H1 (cell line): Measurements from ENCODE around the gene SH3PXD2A. TPM values are rescaled to one million over a fixed set of nuclear protein-coding genes. Genes with fewer than 3 reads are reported as not detected.

Source experiments
- CTCF ChIA-PET: fragments of 300-600 bp; sonication (Branson Sonifier 250); formaldehyde crosslinking; loops from one replicate; lab custom pipeline; 2021; ENCODE audit not compliant: partially characterized antibody; lab: Charles Lee
- POLR2A ChIA-PET: fragments of 300-600 bp; sonication (Branson Sonifier 250); formaldehyde crosslinking; loops from one replicate; lab custom pipeline; 2021; ENCODE audit warnings: inconsistent platforms; ENCODE audit not compliant: partially characterized antibody; lab: Charles Lee
- DNase-seq, 2 experiments: peaks; one replicate each; pipeline versions ENCODE4 v3.0.0 to v3.0.0-alpha.2; 2010 to 2022; ENCODE audit warnings: low spot score in 2 of 2, low read depth in 1 of 2, mixed read lengths in 1 of 2
- FAIRE-seq: peaks from 2 replicates; lab custom pipeline; 2011; peaks lifted over from hg19 to GRCh38; lab: Jason Lieb, UNC
- H2AFZ ChIP-seq: 2 replicates; pipeline ENCODE4 v1.8.1; 2012; ENCODE audit warnings: low read length, inconsistent platforms
- H2AK5ac ChIP-seq: 2 replicates; pipeline ENCODE4 v1.6.1; 2013; ENCODE audit warnings: low read depth, low read length
- H2BK120ac ChIP-seq: replicated peaks from 2 replicates; pipeline ENCODE3; 2013; ENCODE audit warnings: low read depth, low read length, inconsistent platforms
- H2BK12ac ChIP-seq: 2 replicates; pipeline ENCODE4 v1.6.1; 2013; ENCODE audit warnings: low read depth, low read length
- H2BK15ac ChIP-seq: 2 replicates; pipeline ENCODE4 v1.6.1; 2013; ENCODE audit warnings: low read length
- H2BK20ac ChIP-seq: 2 replicates; pipeline ENCODE4 v1.6.1; 2013; ENCODE audit warnings: low read length
- H2BK5ac ChIP-seq: 2 replicates; pipeline ENCODE4 v1.6.1; 2013; ENCODE audit warnings: low read depth, low read length
- H3K14ac ChIP-seq: 2 replicates; pipeline ENCODE4 v1.6.1; 2013; ENCODE audit warnings: inconsistent platforms; ENCODE audit not compliant: insufficient read length
- H3K18ac ChIP-seq: 2 replicates; pipeline ENCODE4 v1.6.1; 2013; ENCODE audit warnings: low read length; ENCODE audit errors: extremely low read depth
- H3K23ac ChIP-seq: 2 replicates; pipeline ENCODE4 v1.6.1; 2013; ENCODE audit warnings: inconsistent platforms; ENCODE audit not compliant: insufficient read length
- H3K23me2 ChIP-seq: 2 replicates; pipeline ENCODE4 v1.6.1; 2013; ENCODE audit warnings: low read depth, low read length
- H3K27ac ChIP-seq: 2 replicates; pipeline ENCODE4 v1.6.1; 2011; ENCODE audit warnings: low read depth, low read length, inconsistent platforms
- H3K27me3 ChIP-seq, 4 experiments: replicated peaks in 1 of 4; 1 replicate in 1 of 4; 2 replicates in 3 of 4; pipeline versions ENCODE4 v1.6.1 to v1.8.1; 2011 to 2013; ENCODE audit warnings: low read length in 3 of 4, mild to moderate bottlenecking in 3 of 4, inconsistent platforms in 2 of 4, mixed read lengths in 2 of 4, moderate library complexity in 1 of 4; ENCODE audit not compliant: control insufficient read depth in 3 of 4, insufficient read depth in 3 of 4; ENCODE audit errors: extremely low read depth in 1 of 4
- H3K36me3 ChIP-seq, 4 experiments: 2 replicates each; pipeline versions ENCODE4 v1.6.1 to v1.8.1; 2011 to 2013; ENCODE audit warnings: mild to moderate bottlenecking in 4 of 4, low read length in 3 of 4, moderate library complexity in 2 of 4, control low read depth in 1 of 4, inconsistent platforms in 1 of 4; ENCODE audit not compliant: insufficient read depth in 4 of 4, control insufficient read depth in 2 of 4
- H3K4ac ChIP-seq: replicated peaks from 2 replicates; pipeline ENCODE3; 2013; ENCODE audit warnings: low read length, low read depth, mixed read lengths, inconsistent platforms; ENCODE audit not compliant: insufficient read length
- H3K4me1 ChIP-seq, 4 experiments: replicated peaks in 1 of 4; 1 replicate in 1 of 4; 2 replicates in 3 of 4; pipeline versions ENCODE4 v1.6.1 to v1.8.1; 2011 to 2013; ENCODE audit warnings: low read length in 3 of 4, inconsistent platforms in 2 of 4, mixed read lengths in 1 of 4; ENCODE audit not compliant: insufficient read depth in 4 of 4, control insufficient read depth in 3 of 4
- H3K4me2 ChIP-seq, 2 experiments: 2 replicates each; pipeline versions ENCODE4 v1.6.1 to v1.8.1; 2011 to 2013; ENCODE audit warnings: low read depth in 2 of 2, low read length in 2 of 2, control low read depth in 1 of 2, inconsistent platforms in 1 of 2, mild to moderate bottlenecking in 1 of 2; ENCODE audit not compliant: insufficient read depth in 1 of 2
- H3K4me3 ChIP-seq, 4 experiments: fragments of 200-600, 300-600 bp in 1 of 4; sonication (generic), shearing (Covaris generic), sonication (Bioruptor Twin) in 1 of 4; 2 replicates each; pipeline versions ENCODE4 v1.5.1 to v1.8.1; 2011 to 2016; ENCODE audit warnings: low read length in 4 of 4, low read depth in 3 of 4, control low read depth in 2 of 4, inconsistent platforms in 2 of 4, mild to moderate bottlenecking in 2 of 4, mixed read lengths in 1 of 4, moderate library complexity in 1 of 4; ENCODE audit not compliant: insufficient read depth in 2 of 4; ENCODE audit errors: extremely low read depth in 1 of 4
- H3K56ac ChIP-seq: replicated peaks from 2 replicates; pipeline ENCODE3; 2013; ENCODE audit warnings: low read depth, mild to moderate bottlenecking, mixed read lengths, low read length, inconsistent platforms; ENCODE audit not compliant: insufficient read length
- H3K79me1 ChIP-seq: 2 replicates; pipeline ENCODE4 v1.6.1; 2013; ENCODE audit warnings: low read depth, low read length, control low read depth
- H3K79me2 ChIP-seq, 2 experiments: 2 replicates each; pipeline versions ENCODE4 v1.6.1 to v1.8.1; 2012 to 2013; ENCODE audit warnings: low read length in 2 of 2, mild to moderate bottlenecking in 2 of 2, inconsistent platforms in 1 of 2; ENCODE audit not compliant: insufficient read depth in 2 of 2, control insufficient read depth in 1 of 2
- H3K9ac ChIP-seq, 4 experiments: replicated peaks in 1 of 4; 1 replicate in 1 of 4; 2 replicates in 3 of 4; pipeline versions ENCODE4 v1.6.1 to v1.8.1; 2011 to 2013; ENCODE audit warnings: low read depth in 3 of 4, low read length in 3 of 4, control low read depth in 2 of 4, mild to moderate bottlenecking in 2 of 4, moderate library complexity in 2 of 4, inconsistent platforms in 1 of 4; ENCODE audit errors: extremely low read depth in 1 of 4
- H3K9me3 ChIP-seq, 2 experiments: 2 replicates each; pipeline versions ENCODE4 v1.6.1 to v1.8.1; 2012 to 2013; ENCODE audit warnings: mild to moderate bottlenecking in 2 of 2, moderate library complexity in 2 of 2, control low read depth in 1 of 2, inconsistent platforms in 1 of 2, low read depth in 1 of 2, low read length in 1 of 2, mixed read lengths in 1 of 2; ENCODE audit not compliant: insufficient read depth in 2 of 2
- H4K20me1 ChIP-seq, 2 experiments: replicated peaks in 1 of 2; 2 replicates each; pipeline versions ENCODE3 to v1.8.1; 2011 to 2013; ENCODE audit warnings: inconsistent platforms in 2 of 2, low read length in 2 of 2, mild to moderate bottlenecking in 1 of 2; ENCODE audit not compliant: insufficient read depth in 2 of 2, control insufficient read depth in 1 of 2
- H4K5ac ChIP-seq: 2 replicates; pipeline ENCODE4 v1.6.1; 2013; ENCODE audit warnings: low read length, low read depth, mixed read lengths, inconsistent platforms; ENCODE audit not compliant: insufficient read length
- H4K8ac ChIP-seq: 2 replicates; pipeline ENCODE4 v1.8.0; 2013; ENCODE audit warnings: mild to moderate bottlenecking, moderate library complexity, low read length, inconsistent platforms; ENCODE audit not compliant: insufficient read depth; ENCODE audit errors: extremely low read depth
- H4K91ac ChIP-seq: replicated peaks from 2 replicates; pipeline ENCODE3; 2013; ENCODE audit warnings: low read length, mixed read lengths, inconsistent platforms; ENCODE audit not compliant: insufficient read length
- ATF2 ChIP-seq: IDR thresholded peaks from 2 replicates; pipeline ENCODE4 v1.6.1; 2012; ENCODE audit warnings: low read length, inconsistent platforms
- CEBPB ChIP-seq: IDR thresholded peaks from 2 replicates; pipeline ENCODE4 v1.6.1; 2012; ENCODE audit warnings: low read depth, low read length
- POU5F1 ChIP-seq: IDR thresholded peaks from 2 replicates; pipeline ENCODE4 v1.6.1; 2011; ENCODE audit warnings: low read depth, mild to moderate bottlenecking, low read length, moderate library complexity
- RFX5 ChIP-seq: IDR thresholded peaks from 2 replicates; pipeline ENCODE4 v1.6.1; 2011; ENCODE audit warnings: low read depth, low read length, improper control_type of control experiment, borderline replicate concordance
- SAP30 ChIP-seq: fragments of 300-600 bp; sonication (generic); IDR thresholded peaks from 2 replicates; pipeline ENCODE4 v1.7.1; 2012; ENCODE audit warnings: low read length, moderate library complexity, mild to moderate bottlenecking, inconsistent platforms; ENCODE audit not compliant: insufficient read depth, insufficient replicate concordance
- TBP ChIP-seq: IDR thresholded peaks from 2 replicates; pipeline ENCODE4 v1.6.1; 2011; ENCODE audit warnings: low read depth, low read length, improper control_type of control experiment
- TEAD4 ChIP-seq: IDR thresholded peaks from 2 replicates; pipeline ENCODE4 v1.6.1; 2012; ENCODE audit warnings: low read depth, low read length, inconsistent platforms, mixed read lengths
- WGBS, 2 experiments: shearing (Covaris generic) in 1 of 2; methylation state at CpG; one replicate each; pipeline versions ENCODE4 v1.1.6 to v1.1.7; 2013 to 2015; ENCODE audit warnings: low lambda C conversion rate in 2 of 2, mixed read lengths in 2 of 2, inconsistent platforms in 1 of 2, low coverage in 1 of 2, missing lambda C conversion rate in 1 of 2; ENCODE audit not compliant: insufficient replicate concordance in 2 of 2, insufficient coverage in 1 of 2, insufficient read length in 1 of 2; ENCODE audit errors: extremely low coverage in 1 of 2, missing lambda C conversion rate in 1 of 2; 5-methylcytosine and 5-hydroxymethylcytosine counted together
- polyA plus RNA-seq, 7 experiments: library from polyadenylated mRNA; depleted of rRNA in 3 of 7; stranded (reverse) in 5 of 7; unstranded in 2 of 7; fragments of >200 nt in 5 of 7; fragments of 200-250 nt in 2 of 7; gene quantifications; 1 replicate in 5 of 7; 2 replicates in 1 of 7; 4 replicates in 1 of 7; pipeline versions ENCODE4 v1.2.1 to v1.2.3, GENCODE V29; 2011 to 2013; ENCODE audit warnings: missing spikeins in 2 of 7, mixed read lengths in 2 of 7
- total RNA-seq: library from RNA; stranded (reverse); fragmentation: NEBNext Ultra II Directional; extraction: Animal tissue kit (Norgen Biotek cat#: 25700); gene quantifications from 2 replicates; pipeline ENCODE4 v1.2.1, GENCODE V29; 2021

Gene SH3PXD2A
- total and polyA plus RNA-seq, 2 of the 8 experiments (the other 6 are each of a cell fraction or from before 2014, with no cell fraction given): 5.4 to 16.3 TPM

- Histone ChIP-seq H4K20me1 (no peaks in the 10 kb centered on the region), H3K23me2 (no peaks in the 10 kb centered on the region), H2BK5ac (no peak overlapping the region), H3K4me1 (no peaks in the 10 kb centered on the region; a peak in 2 of 7 replicates), H4K91ac (no peak overlapping the region), H2BK120ac (no peak overlapping the region), H3K27me3 (no peaks in the 10 kb centered on the region; a peak in 1 of 7 replicates), H3K79me1 (no peaks in the 10 kb centered on the region), H4K8ac (no peak overlapping the region), H3K56ac (no peak overlapping the region), H3K23ac (no peak overlapping the region), H2AK5ac (no peak overlapping the region), H3K18ac (no peak overlapping the region), H2BK12ac (no peak overlapping the region)
- no peak for DNase-seq
- CTCF ChIA-PET: interaction anchor here (0.8 to 23.1 kb wide), 13 partner anchors 4 to 137 kb away, joined by 3 to 304 read pairs (median 12); no protein-coding TSS in a partner anchor
- no peak for FAIRE-seq
- TF ChIP-seq TBP (no peak), RFX5 (no peak), TEAD4 (no peak), CEBPB (no peak), SAP30 (no peak), ATF2 (no peak), POU5F1 (no peak)
- TF ChIP-seq, all 59 proteins: peak for 0
- POLR2A ChIA-PET: interaction anchor here (0.7 to 1.4 kb wide), 2 partner anchors 9 to 23 kb away, joined by 3 to 4 read pairs; no protein-coding TSS in a partner anchor
- 91% methylated on average over 5 of the region's 6 CpGs; no CpG with 5 or more reads in 1 of the 2 experiments for WGBS, 2 experiments
- Histone ChIP-seq H3K9ac (no peak overlapping the region), H2BK20ac (no peak overlapping the region), H3K4me2 (no peak overlapping the region), H3K36me3 (no peaks in the 10 kb centered on the region), H3K4ac (no peak overlapping the region), H3K14ac (no peak overlapping the region), H4K5ac (no peak overlapping the region), H2AFZ (no peak overlapping the region), H3K79me2 (no peaks in the 10 kb centered on the region), H3K27ac (no peak overlapping the region), H3K9me3 (no peaks in the 10 kb centered on the region; a peak in 1 of 4 replicates), H2BK15ac (no peak overlapping the region), H3K4me3 (no peak overlapping the region)
Measured at GRCh38 chr10:103748020-103748419, 107.4 kb downstream of the SH3PXD2A start.
